Smooth muscle cell (in vitro differentiated cells): Measurements from ENCODE around the gene FRMD3. TPM values are rescaled to one million over a fixed set of nuclear protein-coding genes. Genes with fewer than 3 reads are reported as not detected.

ENCODE experiments used
- DNase-seq: peaks from one replicate; lab custom pipeline; 2025; ENCODE audit not compliant: unreplicated experiment; lab: John Stamatoyannopoulos, UW
- H2AFZ ChIP-seq: fragments of 200-600 bp; sonication (generic); 2 replicates; pipeline ENCODE4 v1.6.0; 2016; ENCODE audit warnings: antibody characterized with exemption, low read depth, mild to moderate bottlenecking
- H3F3A ChIP-seq: fragments of 200-600 bp; sonication (generic); 2 replicates; pipeline ENCODE4 v1.6.0; 2017; ENCODE audit warnings: antibody characterized with exemption, low read depth
- H3K27ac ChIP-seq: fragments of 200-600 bp; sonication (generic); 2 replicates; pipeline ENCODE4 v1.5.1; 2016; ENCODE audit warnings: low read depth, mild to moderate bottlenecking
- H3K27me3 ChIP-seq: fragments of 200-600 bp; sonication (generic); 2 replicates; pipeline ENCODE4 v1.6.1; 2016; ENCODE audit warnings: low read depth, mild to moderate bottlenecking
- H3K36me3 ChIP-seq: fragments of 200-600 bp; sonication (generic); 2 replicates; pipeline ENCODE4 v1.5.1; 2016; ENCODE audit warnings: low read depth
- H3K4me1 ChIP-seq: fragments of 200-600 bp; sonication (generic); 2 replicates; pipeline ENCODE4 v1.5.1; 2016; ENCODE audit warnings: low read depth
- H3K4me2 ChIP-seq: fragments of 200-600 bp; sonication (generic); 2 replicates; pipeline ENCODE4 v1.6.0; 2016; ENCODE audit warnings: mild to moderate bottlenecking
- H3K4me3 ChIP-seq: fragments of 200-600 bp; sonication (generic); 2 replicates; pipeline ENCODE4 v1.5.1; 2016; ENCODE audit warnings: mild to moderate bottlenecking
- H3K79me2 ChIP-seq: fragments of 200-600 bp; sonication (generic); 2 replicates; pipeline ENCODE4 v1.6.0; 2016; ENCODE audit warnings: low read depth, mild to moderate bottlenecking
- H3K9ac ChIP-seq: fragments of 200-600 bp; sonication (generic); 2 replicates; pipeline ENCODE4 v1.6.0; 2016; ENCODE audit warnings: low read depth
- H3K9me3 ChIP-seq: fragments of 200-600 bp; sonication (generic); replicated peaks from 2 replicates; pipeline ENCODE4 v1.5.1; 2016; ENCODE audit warnings: low read depth
- H4K20me1 ChIP-seq: fragments of 200-600 bp; sonication (generic); 2 replicates; pipeline ENCODE4 v1.6.0; 2016; ENCODE audit warnings: low read depth
- WGBS: methylation state at CpG from one replicate; pipeline ENCODE4 v1.1.7; 2016; ENCODE audit warnings: low lambda C conversion rate; 5-methylcytosine and 5-hydroxymethylcytosine counted together
- polyA plus RNA-seq: library from polyadenylated mRNA; unstranded; fragments of >200 nt; fragmentation: Nextera tagmentation; extraction: Ambion mirVana; gene quantifications from 2 replicates; pipeline ENCODE4 v1.2.1, GENCODE V29; 2016
- total RNA-seq: library from RNA; depleted of rRNA; stranded (reverse); fragments of >200 nt; gene quantifications from 2 replicates; pipeline ENCODE4 v1.2.3, GENCODE V29; 2014
- TF ChIP-seq, protein P1 (sequence below): fragments of 200-600 bp; sonication (generic); IDR thresholded peaks from 2 replicates; pipeline ENCODE4 v1.5.1; 2017; ENCODE audit warnings: borderline replicate concordance, mild to moderate bottlenecking, antibody characterized with exemption; ENCODE audit not compliant: insufficient read depth, poor library complexity, severe bottlenecking

The FRMD3 gene
- total and polyA plus RNA-seq, 2 experiments from 2014 or later = 0.72 to 2.8 TPM

DNA sequence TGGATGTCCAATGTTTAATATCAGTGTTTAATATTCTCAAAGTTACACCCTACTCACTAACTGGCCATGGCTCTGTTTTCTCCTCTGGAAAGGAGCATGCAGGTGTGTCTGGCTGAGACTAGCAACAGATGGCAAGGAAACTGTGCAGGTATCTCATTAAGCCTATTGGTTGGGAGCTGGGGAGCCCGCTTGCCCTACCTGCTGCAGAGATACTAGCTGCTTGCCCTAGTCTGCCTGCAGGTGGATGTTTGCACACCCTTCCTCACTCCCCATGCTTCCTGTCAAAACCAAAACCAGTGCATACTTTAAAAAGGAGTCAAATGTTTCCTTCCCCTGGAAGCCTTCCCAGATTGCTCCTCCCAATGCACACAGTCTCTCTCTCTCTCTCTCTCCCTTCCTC is 247.0 kb downstream of the FRMD3 start:
- H2AFZ ChIP-seq = no peak overlapping the region
- H3K9ac ChIP-seq = no peak overlapping the region
- no peak overlapping the region for H3K4me2 ChIP-seq
- H3K9me3 ChIP-seq = no peaks in the 10 kb centered on the region
- no peak for DNase-seq
- no peaks in the 10 kb centered on the region for H3F3A ChIP-seq
- H3K4me3 ChIP-seq = no peak overlapping the region
- H3K79me2 ChIP-seq = no peaks in the 10 kb centered on the region
- TF ChIP-seq, protein P1, sequence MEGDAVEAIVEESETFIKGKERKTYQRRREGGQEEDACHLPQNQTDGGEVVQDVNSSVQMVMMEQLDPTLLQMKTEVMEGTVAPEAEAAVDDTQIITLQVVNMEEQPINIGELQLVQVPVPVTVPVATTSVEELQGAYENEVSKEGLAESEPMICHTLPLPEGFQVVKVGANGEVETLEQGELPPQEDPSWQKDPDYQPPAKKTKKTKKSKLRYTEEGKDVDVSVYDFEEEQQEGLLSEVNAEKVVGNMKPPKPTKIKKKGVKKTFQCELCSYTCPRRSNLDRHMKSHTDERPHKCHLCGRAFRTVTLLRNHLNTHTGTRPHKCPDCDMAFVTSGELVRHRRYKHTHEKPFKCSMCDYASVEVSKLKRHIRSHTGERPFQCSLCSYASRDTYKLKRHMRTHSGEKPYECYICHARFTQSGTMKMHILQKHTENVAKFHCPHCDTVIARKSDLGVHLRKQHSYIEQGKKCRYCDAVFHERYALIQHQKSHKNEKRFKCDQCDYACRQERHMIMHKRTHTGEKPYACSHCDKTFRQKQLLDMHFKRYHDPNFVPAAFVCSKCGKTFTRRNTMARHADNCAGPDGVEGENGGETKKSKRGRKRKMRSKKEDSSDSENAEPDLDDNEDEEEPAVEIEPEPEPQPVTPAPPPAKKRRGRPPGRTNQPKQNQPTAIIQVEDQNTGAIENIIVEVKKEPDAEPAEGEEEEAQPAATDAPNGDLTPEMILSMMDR = no peak
- WGBS = 78% methylated on average over 1 of the region's 1 CpG
- no peak overlapping the region for H3K27ac ChIP-seq
- H3K36me3 ChIP-seq = no peaks in the 10 kb centered on the region
- H4K20me1 ChIP-seq = no peaks in the 10 kb centered on the region
- no peaks in the 10 kb centered on the region for H3K4me1 ChIP-seq
- peaks cover 3% of the 10 kb centered on the region for H3K27me3 ChIP-seq

DNA sequence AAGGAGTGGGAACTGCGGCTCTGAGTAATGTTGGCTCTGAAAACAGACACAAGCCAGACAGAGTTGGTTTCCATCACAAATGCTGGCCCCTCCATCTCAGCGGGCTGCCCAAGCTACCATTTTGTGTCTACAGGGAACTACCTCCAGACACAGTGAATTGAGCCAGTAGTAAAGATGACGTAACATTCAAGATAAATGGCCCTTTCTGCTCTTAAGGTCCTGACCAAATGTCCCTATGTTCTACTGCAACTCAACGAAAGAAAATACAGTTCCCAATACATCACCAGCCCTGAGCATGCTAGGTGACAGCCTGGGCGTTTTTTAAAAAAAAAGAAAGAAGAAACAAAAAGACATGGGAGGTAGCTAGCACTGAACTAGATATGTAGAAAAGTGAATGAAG is 247.5 kb downstream of the FRMD3 start:
- TF ChIP-seq, protein P1 = no peak
- 77% methylated on average over 5 of the region's 5 CpGs for WGBS
- no peaks in the 10 kb centered on the region for H3K79me2 ChIP-seq

GRCh38 chr9:83287021-83287420 is 251.2 kb downstream of the FRMD3 start:
- H3K4me3 ChIP-seq = no peak overlapping the region
- no peak overlapping the region for H3K27ac ChIP-seq
- H3F3A ChIP-seq = peaks cover 6% of the 10 kb centered on the region
- H3K4me1 ChIP-seq = no peaks in the 10 kb centered on the region
- no peaks in the 10 kb centered on the region for H4K20me1 ChIP-seq
- no peak overlapping the region for H3K4me2 ChIP-seq
- no peaks in the 10 kb centered on the region for H3K36me3 ChIP-seq
- H3K9me3 ChIP-seq = no peaks in the 10 kb centered on the region
- 85% methylated on average over 1 of the region's 1 CpG for WGBS
- H3K79me2 ChIP-seq = no peaks in the 10 kb centered on the region
- H3K27me3 ChIP-seq = no peaks in the 10 kb centered on the region
- TF ChIP-seq, protein P1 = no peak
- no peak for DNase-seq
- H2AFZ ChIP-seq = no peak overlapping the region
- H3K9ac ChIP-seq = no peak overlapping the region

More for the DNA sequence above, 247.5 kb downstream of the FRMD3 start:
- H3K9me3 ChIP-seq = no peaks in the 10 kb centered on the region
- no peak overlapping the region for H2AFZ ChIP-seq
- DNase-seq = no peak
- H4K20me1 ChIP-seq = no peaks in the 10 kb centered on the region
- no peak overlapping the region for H3K9ac ChIP-seq
- no peak overlapping the region for H3K27ac ChIP-seq
- H3K36me3 ChIP-seq = no peaks in the 10 kb centered on the region
- H3K27me3 ChIP-seq = no peaks in the 10 kb centered on the region
- H3K4me1 ChIP-seq = no peaks in the 10 kb centered on the region
- H3K4me2 ChIP-seq = no peak overlapping the region
- H3F3A ChIP-seq = no peaks in the 10 kb centered on the region
- H3K4me3 ChIP-seq = no peak overlapping the region

DNA sequence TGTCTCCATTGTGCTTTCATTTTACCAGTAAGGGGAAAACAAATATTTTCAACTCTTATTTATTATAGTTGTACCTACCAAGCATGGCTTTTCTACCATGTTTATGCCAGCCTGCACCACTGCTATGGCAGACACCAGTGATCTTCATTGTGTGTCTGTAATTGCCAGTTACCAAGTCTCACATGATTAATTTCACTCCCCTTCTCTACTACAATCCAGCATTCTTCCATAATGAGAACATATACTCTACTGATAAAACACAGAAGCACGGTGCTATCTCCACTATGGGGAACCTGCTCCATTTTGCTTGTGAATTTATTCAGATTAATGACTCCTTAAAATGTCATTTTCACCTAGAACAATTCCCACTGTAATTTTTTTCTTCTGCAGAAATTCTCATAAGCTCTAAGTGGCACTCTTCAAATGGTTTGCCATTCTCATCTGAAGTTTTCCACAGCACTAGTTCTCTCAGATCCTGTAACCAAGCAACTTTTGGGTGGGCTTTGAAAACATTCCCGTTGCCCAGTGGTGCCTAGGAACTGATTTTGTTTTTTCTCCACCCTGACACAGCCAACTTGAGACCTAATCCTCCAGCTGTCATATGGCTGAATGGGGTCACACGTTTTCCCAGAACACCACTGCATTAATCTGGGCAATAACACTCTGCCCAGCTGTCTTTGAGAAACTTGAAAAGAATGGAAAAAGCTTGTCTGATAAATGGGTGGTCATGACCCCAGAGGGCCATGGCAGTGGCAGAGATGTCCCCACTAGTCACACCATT is 252.6 kb downstream of the FRMD3 start:
- 55% methylated on average over 3 of the region's 3 CpGs for WGBS
- TF ChIP-seq, protein P1 = no peak
- Histone ChIP-seq H3K4me2 (no peak overlapping the region), H3F3A (peaks cover 10% of the 10 kb centered on the region), H3K27me3 (no peaks in the 10 kb centered on the region), H3K79me2 (no peaks in the 10 kb centered on the region), H3K9me3 (no peaks in the 10 kb centered on the region), H3K4me1 (no peaks in the 10 kb centered on the region), H3K36me3 (no peaks in the 10 kb centered on the region), H3K4me3 (no peak overlapping the region), H2AFZ (no peak overlapping the region), H3K9ac (no peak overlapping the region), H3K27ac (no peak overlapping the region), H4K20me1 (no peaks in the 10 kb centered on the region)
- DNase-seq = no peak
